Esophagus muscularis mucosa (tissue), 4 donors: ENCODE results near the gene AOAH.

Experiments used
- EP300 ChIP-seq: sonication (generic); formaldehyde crosslinking; IDR thresholded peaks from one replicate; pipeline ENCODE4 v1.6.1; 2017; ENCODE audit warnings: antibody characterized with exemption
- POLR2A ChIP-seq: fragments of 450-650 bp; IDR thresholded peaks from one replicate; pipeline ENCODE4 v1.6.1; 2017; ENCODE audit warnings: antibody characterized with exemption, moderate library complexity, mild to moderate bottlenecking, low read depth
- POLR2AphosphoS5 ChIP-seq, 2 donors: sonication (generic); formaldehyde crosslinking; IDR thresholded peaks; one replicate each; pipeline ENCODE4 v1.6.1; 2017; ENCODE audit warnings: antibody characterized with exemption in 2 of 2
- TF ChIP-seq, protein P1 (sequence below), 3 experiments: fragments of 200-600 bp in 2 of 3; fragments of 450-650 bp in 1 of 3; sonication (generic) in 2 of 3; IDR thresholded peaks; one replicate each; pipeline ENCODE4 v1.5.1; 2017 to 2019; ENCODE audit warnings: antibody characterized with exemption in 3 of 3, mild to moderate bottlenecking in 2 of 3, moderate library complexity in 1 of 3

DNA sequence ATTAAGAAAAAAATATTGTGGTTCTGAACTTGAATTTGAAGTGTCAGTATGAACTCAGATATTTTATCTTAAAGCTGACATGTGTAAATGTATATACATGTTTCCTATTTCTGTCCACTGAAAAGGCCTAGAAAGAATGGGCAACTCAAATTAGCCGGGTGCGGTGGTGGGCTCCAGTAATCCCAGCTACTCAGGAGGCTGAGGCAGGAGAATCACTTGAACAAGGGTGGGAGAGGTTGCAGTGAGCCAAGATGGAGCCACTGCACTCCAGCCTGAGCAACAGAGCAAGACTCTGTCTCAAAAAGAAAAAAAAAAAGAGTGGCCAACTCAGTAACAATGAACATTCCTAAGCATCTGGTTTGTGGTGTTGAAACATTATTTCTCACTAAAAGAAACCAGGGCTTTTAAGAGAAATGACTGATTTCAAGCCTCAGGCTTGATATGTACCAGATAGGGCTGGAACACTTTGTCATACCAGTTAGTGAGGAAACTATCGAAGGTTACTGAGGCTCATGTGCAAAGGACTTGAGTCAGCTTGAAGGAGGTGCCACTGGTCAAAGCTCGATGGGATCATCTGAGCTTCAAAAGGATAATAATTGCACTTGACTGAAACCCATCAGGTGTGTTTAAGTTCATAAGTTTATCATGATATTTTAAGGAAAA, 40.5 kb downstream of the AOAH start:
- TF ChIP-seq POLR2A (no peak), POLR2AphosphoS5 (IDR thresholded peaks at IDR 0.05) (no peak), EP300 (no peak)
- TF ChIP-seq, protein P1, sequence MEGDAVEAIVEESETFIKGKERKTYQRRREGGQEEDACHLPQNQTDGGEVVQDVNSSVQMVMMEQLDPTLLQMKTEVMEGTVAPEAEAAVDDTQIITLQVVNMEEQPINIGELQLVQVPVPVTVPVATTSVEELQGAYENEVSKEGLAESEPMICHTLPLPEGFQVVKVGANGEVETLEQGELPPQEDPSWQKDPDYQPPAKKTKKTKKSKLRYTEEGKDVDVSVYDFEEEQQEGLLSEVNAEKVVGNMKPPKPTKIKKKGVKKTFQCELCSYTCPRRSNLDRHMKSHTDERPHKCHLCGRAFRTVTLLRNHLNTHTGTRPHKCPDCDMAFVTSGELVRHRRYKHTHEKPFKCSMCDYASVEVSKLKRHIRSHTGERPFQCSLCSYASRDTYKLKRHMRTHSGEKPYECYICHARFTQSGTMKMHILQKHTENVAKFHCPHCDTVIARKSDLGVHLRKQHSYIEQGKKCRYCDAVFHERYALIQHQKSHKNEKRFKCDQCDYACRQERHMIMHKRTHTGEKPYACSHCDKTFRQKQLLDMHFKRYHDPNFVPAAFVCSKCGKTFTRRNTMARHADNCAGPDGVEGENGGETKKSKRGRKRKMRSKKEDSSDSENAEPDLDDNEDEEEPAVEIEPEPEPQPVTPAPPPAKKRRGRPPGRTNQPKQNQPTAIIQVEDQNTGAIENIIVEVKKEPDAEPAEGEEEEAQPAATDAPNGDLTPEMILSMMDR (IDR thresholded peaks at IDR 0.05) = no peak
